COR-L47 (cell line): ENCODE measurements around the gene TEKT3.

Source experiments
- DNase-seq: peaks from one replicate; lab custom pipeline; 2025; lab: John Stamatoyannopoulos, UW

Gene TEKT3

GRCh38 chr17:15341385-15341849, at the start of gene TEKT3:
Gene TEKT3, minus strand, starts transcription at chr17:15341597. Its CDS starts 10,012 bp downstream, at chr17:15331585.
- no peak for DNase-seq

- DNase-seq, result no peak
Observed at GRCh38 chr17:15388356-15389041, 47.1 kb upstream of the TEKT3 start.

- no peak for DNase-seq
Observed at GRCh38 chr17:15386083-15386482, 44.7 kb upstream of the TEKT3 start.

- DNase-seq, result no peak
Observed at GRCh38 chr17:15385305-15385704, 43.9 kb upstream of the TEKT3 start.

- DNase-seq, result no peak
Observed at GRCh38 chr17:15384142-15384787, 42.9 kb upstream of the TEKT3 start.

GRCh38 chr17:15382914-15383313, 41.5 kb upstream of the TEKT3 start:
- DNase-seq, result no peak

GRCh38 chr17:15381707-15382106, 40.3 kb upstream of the TEKT3 start:
- DNase-seq, result no peak

GRCh38 chr17:15380446-15380845, 39.0 kb upstream of the TEKT3 start:
- DNase-seq, result no peak

- DNase-seq, result no peak
Observed at GRCh38 chr17:15379659-15380058, 38.3 kb upstream of the TEKT3 start.

GRCh38 chr17:15378243-15378642, 36.8 kb upstream of the TEKT3 start:
- no peak for DNase-seq

GRCh38 chr17:15377616-15378015, 36.2 kb upstream of the TEKT3 start:
- no peak for DNase-seq

GRCh38 chr17:15377200-15377599, 35.8 kb upstream of the TEKT3 start:
- DNase-seq, result no peak

- DNase-seq, result no peak
Observed at GRCh38 chr17:15371376-15372130, 30.2 kb upstream of the TEKT3 start.

GRCh38 chr17:15368600-15368999, 27.2 kb upstream of the TEKT3 start:
- no peak for DNase-seq

- DNase-seq, result no peak
Observed at GRCh38 chr17:15366026-15366425, 24.6 kb upstream of the TEKT3 start.

- no peak for DNase-seq
Observed at GRCh38 chr17:15364615-15365014, 23.2 kb upstream of the TEKT3 start.

- no peak for DNase-seq
Observed at GRCh38 chr17:15363702-15364101, 22.3 kb upstream of the TEKT3 start.

- DNase-seq, result no peak
Observed at GRCh38 chr17:15361592-15361991, 20.2 kb upstream of the TEKT3 start.

- DNase-seq, result no peak
Observed at GRCh38 chr17:15361151-15361550, 19.8 kb upstream of the TEKT3 start.

GRCh38 chr17:15354256-15354655, 12.9 kb upstream of the TEKT3 start:
- no peak for DNase-seq

GRCh38 chr17:15351925-15352324, 10.5 kb upstream of the TEKT3 start:
- no peak for DNase-seq

GRCh38 chr17:15351478-15351840, 10.1 kb upstream of the TEKT3 start:
- DNase-seq, result no peak
